ENCODE measurements around the gene PLN. TPM values are rescaled to one million over a fixed set of nuclear protein-coding genes. Genes with fewer than 3 reads are reported as not detected.

PLN gene
- total RNA-seq, 1 experiment from 2014 or later: not detected

Other genes with a start within 250 kb of the PLN start
- 8.7 and 10.7 TPM in 2 replicates for gene CEP85L, start 103.3 kb downstream of the PLN start, total RNA-seq (2014; rRNA removed; shearing (Covaris generic))

All from NCI-H460 (cell line).